Lung (tissue), 12 donors: Measurements from ENCODE around the gene WNT7B. TPM values are rescaled to one million over a fixed set of nuclear protein-coding genes. Genes with fewer than 3 reads are reported as not detected.
"Not testable (repeated sequence)": the region's sequence is repeated elsewhere in the genome, so short reads cannot be mapped to it uniquely, and the experiment has no call there.

Experiments used
- ATAC-seq: fragments of 200-7000 bp; cut with Tn5 transposase; one replicate; pipeline ENCODE4 v1.9.1; 2020; ENCODE audit warnings: moderate number of reproducible peaks; ENCODE audit not compliant: insufficient read depth, low FRiP score
- DNase-seq, 3 donors: peaks; one replicate each; pipeline ENCODE4 v3.0.0-alpha.2; 2013 to 2017
- H3K27ac ChIP-seq, 2 donors: one replicate each; pipeline ENCODE4 v1.5.1; 2013; ENCODE audit warnings: mild to moderate bottlenecking in 2 of 2, moderate library complexity in 2 of 2, control low read depth in 1 of 2, inconsistent platforms in 1 of 2, low read depth in 1 of 2, low read length in 1 of 2
- H3K27me3 ChIP-seq, 3 donors: one replicate each; pipeline ENCODE4 v1.5.1; 2013; ENCODE audit warnings: low read length in 2 of 3; ENCODE audit not compliant: control insufficient read depth in 3 of 3, insufficient read depth in 3 of 3
- H3K36me3 ChIP-seq, 4 donors: one replicate each; pipeline ENCODE4 v1.5.1; 2013; ENCODE audit warnings: low read length in 4 of 4, mild to moderate bottlenecking in 1 of 4, moderate library complexity in 1 of 4; ENCODE audit not compliant: control insufficient read depth in 4 of 4, insufficient read depth in 4 of 4
- H3K4me1 ChIP-seq, 5 donors: one replicate each; pipeline ENCODE4 v1.5.1; 2013; ENCODE audit warnings: low read length in 5 of 5, mild to moderate bottlenecking in 2 of 5, moderate library complexity in 1 of 5; ENCODE audit not compliant: control insufficient read depth in 5 of 5, insufficient read depth in 5 of 5
- H3K4me3 ChIP-seq: one replicate; pipeline ENCODE4 v1.5.1; 2013; ENCODE audit warnings: mild to moderate bottlenecking, control low read depth, moderate library complexity
- H3K9ac ChIP-seq, 2 donors: one replicate each; pipeline ENCODE4 v1.5.1; 2013; ENCODE audit warnings: low read length in 2 of 2, control low read depth in 1 of 2; ENCODE audit not compliant: insufficient read depth in 1 of 2
- H3K9me3 ChIP-seq, 4 donors: one replicate each; pipeline ENCODE4 v1.5.1; 2013; ENCODE audit warnings: low read length in 3 of 4, mild to moderate bottlenecking in 1 of 4, moderate library complexity in 1 of 4; ENCODE audit not compliant: control insufficient read depth in 4 of 4, insufficient read depth in 3 of 4
- CTCF ChIP-seq: IDR thresholded peaks from 2 replicates; pipeline ENCODE4 v1.5.1; 2012; ENCODE audit warnings: mild to moderate bottlenecking; ENCODE audit errors: control extremely low read depth, extremely low read depth
- WGBS, 2 donors: extraction: QIAGEN DNeasy Blood & Tissue Kit; methylation state at CpG; one replicate each; pipeline ENCODE4 v1.1.7; 2013; 5-methylcytosine and 5-hydroxymethylcytosine counted together
- polyA plus RNA-seq, 2 donors: library from polyadenylated mRNA; stranded (reverse); fragments of 200-250 nt; gene quantifications; one replicate each; pipeline ENCODE4 v1.2.1, GENCODE V29; 2013
- total RNA-seq, 2 donors: library from RNA; depleted of rRNA in 1 of 2; stranded (reverse); fragments of >200 nt in 1 of 2; gene quantifications; one replicate each; pipeline ENCODE4 v1.2.1, GENCODE V29; 2014 to 2021
- donor health status: control.
- donor health status: control.
- donor health status: Bipolar disorder and iron deficiency.
- donor health status: healthy.
- donor health status: DM: yes; HTN: yes; CAD: no.

The WNT7B gene
- total and polyA plus RNA-seq, 4 donors, result 3.5 to 12.5 (median 6.5) TPM

- no peaks in the 10 kb centered on the region for H3K36me3 ChIP-seq
- peak; percentile 10 for ATAC-seq
- DNase-seq, result peak; percentile 36 to 61 (median 55)
- peaks cover 0 to 22% (median 15%) of the 10 kb centered on the region in 5 donors for H3K4me1 ChIP-seq
- TF ChIP-seq CTCF, result no peak
- WGBS, 2 donors, result 42 to 79% methylated on average over 23 to 25 of the region's 25 CpGs
- peaks cover 0 to 2% (median under 1%) of the 10 kb centered on the region in 4 donors for H3K9me3 ChIP-seq
- H3K27ac ChIP-seq, result peak overlapping the region; percentile 93 to 94
- no peak overlapping the region for H3K9ac ChIP-seq
- H3K4me3 ChIP-seq, result no peak overlapping the region
- no peaks in the 10 kb centered on the region for H3K27me3 ChIP-seq
Measured at GRCh38 chr22:46007848-46008261, 30.9 kb upstream of the WNT7B start.

GRCh38 chr22:46007003-46007847 is 30.3 kb upstream of the WNT7B start:
- H3K27me3 ChIP-seq, result no peaks in the 10 kb centered on the region
- WGBS, 2 donors, result 29 to 51% methylated on average over 32 to 36 of the region's 36 CpGs
- TF ChIP-seq CTCF, result no peak
- no peak overlapping the region for H3K4me3 ChIP-seq
- no peak overlapping the region for H3K9ac ChIP-seq
- H3K9me3 ChIP-seq, result peaks cover 0 to 2% (median under 1%) of the 10 kb centered on the region in 4 donors
- peak overlapping the region; percentile 93 to 94 for H3K27ac ChIP-seq
- ATAC-seq (peak; percentile 78), DNase-seq (peak; percentile 12 to 39 (median 33))
- peaks cover 0 to 21% (median 10%) of the 10 kb centered on the region in 5 donors for H3K4me1 ChIP-seq
- H3K36me3 ChIP-seq, result no peaks in the 10 kb centered on the region

GRCh38 chr22:46006379-46007002 is 29.5 kb upstream of the WNT7B start:
- H3K36me3 ChIP-seq, result no peaks in the 10 kb centered on the region
- ATAC-seq (peak; percentile 83), DNase-seq (peak; percentile 84 to 90 (median 87))
- peak overlapping the region; percentile 93 to 94 for H3K27ac ChIP-seq
- no peaks in the 10 kb centered on the region for H3K27me3 ChIP-seq
- peaks cover 0 to 2% (median under 1%) of the 10 kb centered on the region in 4 donors for H3K9me3 ChIP-seq
- peak; percentile 86 for TF ChIP-seq CTCF
- no peak overlapping the region for H3K9ac ChIP-seq
- WGBS, 2 donors, result 25 to 26% methylated on average over 26 of the region's 26 CpGs
- no peak overlapping the region for H3K4me3 ChIP-seq
- H3K4me1 ChIP-seq, result peaks cover 0 to 28% (median 17%) of the 10 kb centered on the region in 5 donors

- H3K9ac ChIP-seq, H3K36me3 ChIP-seq, DNase-seq, H3K9me3 ChIP-seq, H3K27me3 ChIP-seq, H3K4me3 ChIP-seq, ATAC-seq, H3K27ac ChIP-seq: not testable (repeated sequence)
- peaks cover 0 to 36% (median 24%) of the 10 kb centered on the region in 5 donors for H3K4me1 ChIP-seq
- WGBS, 2 donors, result 86 to 89% methylated on average over 14 to 15 of the region's 15 CpGs
Measured at GRCh38 chr22:46005116-46005705, 28.2 kb upstream of the WNT7B start.
